ENCODE data around the gene SLC38A7. TPM values are rescaled to one million over a fixed set of nuclear protein-coding genes. Genes with fewer than 3 reads are reported as not detected.
A peak's percentile ranks its signal among the peaks of the same experiment; 100 is the strongest.

Gene SLC38A7
- total and polyA plus RNA-seq, 2 of the 13 experiments (the other 11 are each of a cell fraction or from before 2014, with no cell fraction given): 13.2 to 14.1 TPM

GRCh38 chr16:58733671-58734458, 49.3 kb upstream of the SLC38A7 start, which contains the start of gene GOT2:
Gene GOT2, minus strand, starts transcription at chr16:58734316. Its CDS starts 88 bp downstream, at chr16:58734228.
- Histone ChIP-seq H3K27me3 (ENCODE audit: control insufficient read depth in 1 of 2, insufficient read depth in 2 of 2, low read length in 2 of 2) (no peaks in the 10 kb centered on the region; a peak in 1 of 5 replicates), H3K4me1 (ENCODE audit: insufficient read depth, low read length) (peaks cover 42% of the 10 kb centered on the region), H3K36me3 (replicated peaks in 1 of 2; ENCODE audit: control insufficient read depth in 1 of 2, insufficient read depth in 2 of 2, low read length in 2 of 2) (peaks cover 1 to 4% of the 10 kb centered on the region in 2 experiments; a peak in 2 of 5 replicates), H3K4me2 (ENCODE audit: low read depth, low read length) (peak within 1 kb of the TSS; percentile 82), H3K4me3 (replicated peaks in 1 of 3; ENCODE audit: insufficient read depth in 1 of 3, low read depth in 2 of 3, low read length in 3 of 3) (peak within 1 kb of the TSS; percentile 73 to 94 (median 94)), H3K79me2 (ENCODE audit: insufficient read depth, low read length) (peaks cover 39% of the 10 kb centered on the region), H4K20me1 (ENCODE audit: insufficient read depth, low read length) (no peaks in the 10 kb centered on the region), H3K27ac (ENCODE audit: extremely low read length, insufficient read depth, low read length) (peak within 1 kb of the TSS; percentile 69), H3K9ac (ENCODE audit: insufficient read depth, low read depth, low read length) (peak within 1 kb of the TSS; percentile 76), H2AFZ (ENCODE audit: low read length) (no peak within 1 kb of the TSS), H3K9me3 (ENCODE audit: low read length) (no peaks in the 10 kb centered on the region)
- in situ Hi-C loops (cut with HindIII; ENCODE audit: extremely low pct_ligation_motif_present, low pct_unique_long_range_greater_than_20kb) (loop anchor here (5.0 to 10.0 kb wide), 2 partner anchors 52 to 229 kb away; partner anchors contain the start of genes NDRG4 and SLC38A7), intact Hi-C loops (cut with micrococcal nuclease; ENCODE audit: unreplicated experiment) (loop anchor here (1.0 to 2.0 kb wide), 2 partner anchors 13 to 49 kb away; partner anchors contain the start of gene SLC38A7)
- ATAC-seq (peak; percentile 97), FAIRE-seq (peak; percentile 79), DNase-seq (ENCODE audit: low spot score) (peak; percentile 84)
- ChIA-PET CTCF (ENCODE audit: low intra/inter-chr PET ratio, low total read pairs) (no interaction called here), POLR2A (interaction anchor here (0.5 to 1.1 kb wide), 5 partner anchors 17 to 342 kb away, joined by 3 read pairs; partner anchors contain the start of gene GINS3)
- no TSS peak for BruUV-seq (replicated peaks)
- WGBS (ENCODE audit: low lambda C conversion rate): 2% methylated on average over 22 of the region's 68 CpGs
- TF ChIP-seq PREB (CRISPR knock-in tag; IDR thresholded peaks at IDR 0.05) (no peak), ZNF383 (CRISPR knock-in tag; IDR thresholded peaks at IDR 0.05; ENCODE audit: borderline replicate concordance) (peak; percentile 83; the same call in 1 of the 2 replicates), ATF2 (CRISPR knock-in tag; IDR thresholded peaks at IDR 0.05) (peak; percentile 80; the same call in 1 of the 2 replicates), ELF4 (CRISPR knock-in tag; IDR thresholded peaks at IDR 0.05; ENCODE audit: borderline replicate concordance) (no peak), ZNF292 (CRISPR knock-in tag; IDR thresholded peaks at IDR 0.05; ENCODE audit: borderline replicate concordance, low read depth) (0 out of 2 replicates have a peak, but pooled peaks have one; percentile 43), ZNF30 (CRISPR knock-in tag; IDR thresholded peaks at IDR 0.05) (no peak), ZBTB14 (CRISPR knock-in tag; IDR thresholded peaks at IDR 0.05) (no peak), ZNF598 (CRISPR knock-in tag; IDR thresholded peaks at IDR 0.05; ENCODE audit: borderline replicate concordance) (no peak), ZNF430 (CRISPR knock-in tag; IDR thresholded peaks at IDR 0.05) (peak; percentile 90; the same call in 1 of the 2 replicates), TP53 (CRISPR knock-in tag; conservative IDR thresholded peaks at IDR 0.05) (peak; percentile 89; the same call in 1 of the 2 replicates), DNMT3B (CRISPR knock-in tag; conservative IDR thresholded peaks at IDR 0.05) (peak; percentile 86; the same call in 1 of the 2 replicates), ZNF18 (CRISPR knock-in tag; IDR thresholded peaks at IDR 0.05; ENCODE audit: insufficient replicate concordance) (peak; percentile 48), U2AF1 (optimal IDR thresholded peaks at IDR 0.05; ENCODE audit: low read depth, low read length) (no peak), ZNF83 (CRISPR knock-in tag; IDR thresholded peaks at IDR 0.05; ENCODE audit: borderline replicate concordance) (no peak), KDM5B (CRISPR knock-in tag; IDR thresholded peaks at IDR 0.05; ENCODE audit: borderline replicate concordance) (peak; percentile 90; the same call in 1 of the 2 replicates), ETV6 (CRISPR knock-in tag; conservative IDR thresholded peaks at IDR 0.05) (peak; percentile 86)

Measured in HepG2 (cell line).